GM12878 (cell line): ENCODE data around the gene HK1. TPM values are rescaled to one million over a fixed set of nuclear protein-coding genes. Genes with fewer than 3 reads are reported as not detected.
A peak's percentile ranks its signal among the peaks of the same experiment; 100 is the strongest.

Experiments used
- CEBPB ChIP-seq, 2 experiments: fragments of 150-350 bp in 1 of 2; IDR thresholded peaks; 2 replicates each; pipeline ENCODE4 v1.6.1; 2012 to 2014; ENCODE audit warnings: low read depth in 2 of 2, low read length in 2 of 2, borderline replicate concordance in 1 of 2, inconsistent platforms in 1 of 2
- DPF2 ChIP-seq: fragments of 450-650 bp; IDR thresholded peaks from 2 replicates; pipeline ENCODE4 v1.6.1; 2017; ENCODE audit warnings: mild to moderate bottlenecking
- EGR1 ChIP-seq, 2 experiments: IDR thresholded peaks; 1 replicate in 1 of 2; 2 replicates in 1 of 2; pipeline ENCODE4 v1.6.1; 2011 to 2012; ENCODE audit warnings: low read depth in 2 of 2, low read length in 2 of 2, borderline replicate concordance in 1 of 2, mild to moderate bottlenecking in 1 of 2, moderate library complexity in 1 of 2
- ETV6 ChIP-seq, 2 experiments: fragments of 450-650 bp in 1 of 2; IDR thresholded peaks in 1 of 2; conservative IDR thresholded peaks in 1 of 2; 2 replicates each; pipeline ENCODE4 v1.6.1; 2014; ENCODE audit warnings: antibody characterized with exemption in 1 of 2, borderline replicate concordance in 1 of 2, low read depth in 1 of 2, mild to moderate bottlenecking in 1 of 2, moderate library complexity in 1 of 2
- RELB ChIP-seq: fragments of 450-650 bp; IDR thresholded peaks from 2 replicates; pipeline ENCODE4 v1.6.1; 2017; ENCODE audit warnings: low read depth, mild to moderate bottlenecking, moderate library complexity
- SREBF2 ChIP-seq: IDR thresholded peaks from 2 replicates; pipeline ENCODE4 v1.6.1; 2012; ENCODE audit warnings: mild to moderate bottlenecking, low read length
- YY1 ChIP-seq: IDR thresholded peaks from 2 replicates; pipeline ENCODE4 v1.6.1; 2011; ENCODE audit warnings: low read depth, mild to moderate bottlenecking, low read length
- ZBTB4 ChIP-seq: fragments of 450-650 bp; formaldehyde crosslinking; IDR thresholded peaks from 2 replicates; pipeline ENCODE4 v1.4.0; 2022; ENCODE audit warnings: mild to moderate bottlenecking, moderate library complexity
- ZNF384 ChIP-seq: IDR thresholded peaks from 2 replicates; pipeline ENCODE4 v1.6.1; 2012; ENCODE audit warnings: low read depth, mild to moderate bottlenecking, low read length, improper control_type of control experiment, borderline replicate concordance
- ZZZ3 ChIP-seq: IDR thresholded peaks from 2 replicates; pipeline ENCODE4 v1.6.1; 2011; ENCODE audit warnings: low read depth; ENCODE audit not compliant: control insufficient read depth, insufficient read length
- polyA plus RNA-seq, 11 experiments: library from polyadenylated mRNA; depleted of rRNA in 4 of 11; unstranded in 6 of 11; stranded (reverse) in 5 of 11; fragments of >200 nt; fragmentation: Nextera tagmentation in 4 of 11; fragmentation: Illumina TruSeq in 1 of 11; extraction: Ambion mirVana in 4 of 11; extraction: Trizol in 1 of 11; gene quantifications; 1 replicate in 1 of 11; 2 replicates in 10 of 11; pipeline versions ENCODE4 v1.2.1 to v1.2.3, GENCODE V29; 2011 to 2016; ENCODE audit warnings: inconsistent platforms in 2 of 11, missing spikeins in 2 of 11, low read depth in 1 of 11
- total RNA-seq, 4 experiments: library from RNA; depleted of rRNA in 3 of 4; stranded (reverse); fragments of >200 nt in 3 of 4; fragmentation: Illumina TruSeq in 1 of 4; extraction: Trizol in 1 of 4; gene quantifications; 2 replicates each; pipeline versions ENCODE4 v1.2.1 to v1.2.3, GENCODE V29; 2013 to 2021
- TF ChIP-seq, protein P1 (sequence below): IDR thresholded peaks from 2 replicates; pipeline ENCODE4 v1.6.1; 2012; ENCODE audit warnings: mild to moderate bottlenecking, low read depth, low read length
- TF ChIP-seq, protein P2 (sequence below), 3 experiments: IDR thresholded peaks in 2 of 3; conservative IDR thresholded peaks in 1 of 3; 2 replicates each; pipeline ENCODE4 v1.5.1; 2011; ENCODE audit warnings: low read depth in 3 of 3, low read length in 3 of 3, mild to moderate bottlenecking in 3 of 3, control low read depth in 2 of 3, moderate library complexity in 2 of 3, inconsistent platforms in 1 of 3, mixed read lengths in 1 of 3; ENCODE audit not compliant: control insufficient read depth in 2 of 3, insufficient read depth in 1 of 3; ENCODE audit errors: extremely low read depth in 1 of 3
- TF ChIP-seq, protein P3 (sequence below): fragments of 450-650 bp; IDR thresholded peaks from 2 replicates; pipeline ENCODE4 v1.6.1; 2017; ENCODE audit warnings: mild to moderate bottlenecking, moderate library complexity

The HK1 gene
- total and polyA plus RNA-seq, 10 of the 15 experiments (the other 5 are each of a cell fraction or from before 2014, with no cell fraction given), result 3.4 to 77.3 (median 46.6) TPM

GRCh38 chr10:69392481-69393000, 114.2 kb downstream of the HK1 start (continued):
- no peak for TF ChIP-seq ZZZ3
- TF ChIP-seq, protein P1, sequence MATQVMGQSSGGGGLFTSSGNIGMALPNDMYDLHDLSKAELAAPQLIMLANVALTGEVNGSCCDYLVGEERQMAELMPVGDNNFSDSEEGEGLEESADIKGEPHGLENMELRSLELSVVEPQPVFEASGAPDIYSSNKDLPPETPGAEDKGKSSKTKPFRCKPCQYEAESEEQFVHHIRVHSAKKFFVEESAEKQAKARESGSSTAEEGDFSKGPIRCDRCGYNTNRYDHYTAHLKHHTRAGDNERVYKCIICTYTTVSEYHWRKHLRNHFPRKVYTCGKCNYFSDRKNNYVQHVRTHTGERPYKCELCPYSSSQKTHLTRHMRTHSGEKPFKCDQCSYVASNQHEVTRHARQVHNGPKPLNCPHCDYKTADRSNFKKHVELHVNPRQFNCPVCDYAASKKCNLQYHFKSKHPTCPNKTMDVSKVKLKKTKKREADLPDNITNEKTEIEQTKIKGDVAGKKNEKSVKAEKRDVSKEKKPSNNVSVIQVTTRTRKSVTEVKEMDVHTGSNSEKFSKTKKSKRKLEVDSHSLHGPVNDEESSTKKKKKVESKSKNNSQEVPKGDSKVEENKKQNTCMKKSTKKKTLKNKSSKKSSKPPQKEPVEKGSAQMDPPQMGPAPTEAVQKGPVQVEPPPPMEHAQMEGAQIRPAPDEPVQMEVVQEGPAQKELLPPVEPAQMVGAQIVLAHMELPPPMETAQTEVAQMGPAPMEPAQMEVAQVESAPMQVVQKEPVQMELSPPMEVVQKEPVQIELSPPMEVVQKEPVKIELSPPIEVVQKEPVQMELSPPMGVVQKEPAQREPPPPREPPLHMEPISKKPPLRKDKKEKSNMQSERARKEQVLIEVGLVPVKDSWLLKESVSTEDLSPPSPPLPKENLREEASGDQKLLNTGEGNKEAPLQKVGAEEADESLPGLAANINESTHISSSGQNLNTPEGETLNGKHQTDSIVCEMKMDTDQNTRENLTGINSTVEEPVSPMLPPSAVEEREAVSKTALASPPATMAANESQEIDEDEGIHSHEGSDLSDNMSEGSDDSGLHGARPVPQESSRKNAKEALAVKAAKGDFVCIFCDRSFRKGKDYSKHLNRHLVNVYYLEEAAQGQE, result no peak
- 0 out of 2 replicates have a peak, but pooled peaks have one; percentile 16 for TF ChIP-seq DPF2
- TF ChIP-seq, protein P2, sequence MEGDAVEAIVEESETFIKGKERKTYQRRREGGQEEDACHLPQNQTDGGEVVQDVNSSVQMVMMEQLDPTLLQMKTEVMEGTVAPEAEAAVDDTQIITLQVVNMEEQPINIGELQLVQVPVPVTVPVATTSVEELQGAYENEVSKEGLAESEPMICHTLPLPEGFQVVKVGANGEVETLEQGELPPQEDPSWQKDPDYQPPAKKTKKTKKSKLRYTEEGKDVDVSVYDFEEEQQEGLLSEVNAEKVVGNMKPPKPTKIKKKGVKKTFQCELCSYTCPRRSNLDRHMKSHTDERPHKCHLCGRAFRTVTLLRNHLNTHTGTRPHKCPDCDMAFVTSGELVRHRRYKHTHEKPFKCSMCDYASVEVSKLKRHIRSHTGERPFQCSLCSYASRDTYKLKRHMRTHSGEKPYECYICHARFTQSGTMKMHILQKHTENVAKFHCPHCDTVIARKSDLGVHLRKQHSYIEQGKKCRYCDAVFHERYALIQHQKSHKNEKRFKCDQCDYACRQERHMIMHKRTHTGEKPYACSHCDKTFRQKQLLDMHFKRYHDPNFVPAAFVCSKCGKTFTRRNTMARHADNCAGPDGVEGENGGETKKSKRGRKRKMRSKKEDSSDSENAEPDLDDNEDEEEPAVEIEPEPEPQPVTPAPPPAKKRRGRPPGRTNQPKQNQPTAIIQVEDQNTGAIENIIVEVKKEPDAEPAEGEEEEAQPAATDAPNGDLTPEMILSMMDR (IDR thresholded peaks at IDR 0.05 in 2 of 3, conservative IDR thresholded peaks at IDR 0.05 in 1 of 3; ENCODE audit: control insufficient read depth in 2 of 3, extremely low read depth in 1 of 3, insufficient read depth in 1 of 3, low read depth in 3 of 3, low read length in 3 of 3), result peak; percentile 96 to 99 (median 98); a peak in 5 of 6 replicates
- no peak for TF ChIP-seq SREBF2
- TF ChIP-seq ZNF384, result no peak
- TF ChIP-seq CEBPB (IDR thresholded peaks at IDR 0.05; ENCODE audit: borderline replicate concordance in 1 of 2, low read depth in 2 of 2, low read length in 2 of 2), result peak in 1 of 2 experiments; percentile 83; a peak in 1 of 4 replicates
- 0 out of 2 replicates have a peak, but pooled peaks have one; percentile 11 for TF ChIP-seq RELB
- 0 out of 3 replicates have a peak, but pooled peaks of 1 of the 2 experiments have one; percentile 3 for TF ChIP-seq EGR1 (IDR thresholded peaks at IDR 0.05; ENCODE audit: borderline replicate concordance in 1 of 2, low read depth in 2 of 2, low read length in 2 of 2)
- TF ChIP-seq, protein P3, sequence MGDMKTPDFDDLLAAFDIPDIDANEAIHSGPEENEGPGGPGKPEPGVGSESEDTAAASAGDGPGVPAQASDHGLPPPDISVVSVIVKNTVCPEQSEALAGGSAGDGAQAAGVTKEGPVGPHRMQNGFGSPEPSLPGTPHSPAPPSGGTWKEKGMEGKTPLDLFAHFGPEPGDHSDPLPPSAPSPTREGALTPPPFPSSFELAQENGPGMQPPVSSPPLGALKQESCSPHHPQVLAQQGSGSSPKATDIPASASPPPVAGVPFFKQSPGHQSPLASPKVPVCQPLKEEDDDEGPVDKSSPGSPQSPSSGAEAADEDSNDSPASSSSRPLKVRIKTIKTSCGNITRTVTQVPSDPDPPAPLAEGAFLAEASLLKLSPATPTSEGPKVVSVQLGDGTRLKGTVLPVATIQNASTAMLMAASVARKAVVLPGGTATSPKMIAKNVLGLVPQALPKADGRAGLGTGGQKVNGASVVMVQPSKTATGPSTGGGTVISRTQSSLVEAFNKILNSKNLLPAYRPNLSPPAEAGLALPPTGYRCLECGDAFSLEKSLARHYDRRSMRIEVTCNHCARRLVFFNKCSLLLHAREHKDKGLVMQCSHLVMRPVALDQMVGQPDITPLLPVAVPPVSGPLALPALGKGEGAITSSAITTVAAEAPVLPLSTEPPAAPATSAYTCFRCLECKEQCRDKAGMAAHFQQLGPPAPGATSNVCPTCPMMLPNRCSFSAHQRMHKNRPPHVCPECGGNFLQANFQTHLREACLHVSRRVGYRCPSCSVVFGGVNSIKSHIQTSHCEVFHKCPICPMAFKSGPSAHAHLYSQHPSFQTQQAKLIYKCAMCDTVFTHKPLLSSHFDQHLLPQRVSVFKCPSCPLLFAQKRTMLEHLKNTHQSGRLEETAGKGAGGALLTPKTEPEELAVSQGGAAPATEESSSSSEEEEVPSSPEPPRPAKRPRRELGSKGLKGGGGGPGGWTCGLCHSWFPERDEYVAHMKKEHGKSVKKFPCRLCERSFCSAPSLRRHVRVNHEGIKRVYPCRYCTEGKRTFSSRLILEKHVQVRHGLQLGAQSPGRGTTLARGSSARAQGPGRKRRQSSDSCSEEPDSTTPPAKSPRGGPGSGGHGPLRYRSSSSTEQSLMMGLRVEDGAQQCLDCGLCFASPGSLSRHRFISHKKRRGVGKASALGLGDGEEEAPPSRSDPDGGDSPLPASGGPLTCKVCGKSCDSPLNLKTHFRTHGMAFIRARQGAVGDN, result no peak
- TF ChIP-seq ETV6 (conservative IDR thresholded peaks at IDR 0.05 in 1 of 2, IDR thresholded peaks at IDR 0.05 in 1 of 2; ENCODE audit: borderline replicate concordance in 1 of 2, low read depth in 1 of 2), result no peak
- TF ChIP-seq YY1, result peak; percentile 84
- no peak for TF ChIP-seq ZBTB4 (CRISPR knock-in tag)
